GM21423 (cell line): ENCODE data around the gene ALPP.
"Not testable (repeated sequence)": the region's sequence is repeated elsewhere in the genome, so short reads cannot be mapped to it uniquely, and the experiment has no call there.

Experiments
- ATAC-seq: cut with Tn5 transposase; IDR thresholded peaks from one replicate; pipeline ENCODE4 v1.9.1; 2021; ENCODE audit warnings: mild to moderate bottlenecking, moderate library complexity; ENCODE audit not compliant: unreplicated experiment

ALPP gene

DNA sequence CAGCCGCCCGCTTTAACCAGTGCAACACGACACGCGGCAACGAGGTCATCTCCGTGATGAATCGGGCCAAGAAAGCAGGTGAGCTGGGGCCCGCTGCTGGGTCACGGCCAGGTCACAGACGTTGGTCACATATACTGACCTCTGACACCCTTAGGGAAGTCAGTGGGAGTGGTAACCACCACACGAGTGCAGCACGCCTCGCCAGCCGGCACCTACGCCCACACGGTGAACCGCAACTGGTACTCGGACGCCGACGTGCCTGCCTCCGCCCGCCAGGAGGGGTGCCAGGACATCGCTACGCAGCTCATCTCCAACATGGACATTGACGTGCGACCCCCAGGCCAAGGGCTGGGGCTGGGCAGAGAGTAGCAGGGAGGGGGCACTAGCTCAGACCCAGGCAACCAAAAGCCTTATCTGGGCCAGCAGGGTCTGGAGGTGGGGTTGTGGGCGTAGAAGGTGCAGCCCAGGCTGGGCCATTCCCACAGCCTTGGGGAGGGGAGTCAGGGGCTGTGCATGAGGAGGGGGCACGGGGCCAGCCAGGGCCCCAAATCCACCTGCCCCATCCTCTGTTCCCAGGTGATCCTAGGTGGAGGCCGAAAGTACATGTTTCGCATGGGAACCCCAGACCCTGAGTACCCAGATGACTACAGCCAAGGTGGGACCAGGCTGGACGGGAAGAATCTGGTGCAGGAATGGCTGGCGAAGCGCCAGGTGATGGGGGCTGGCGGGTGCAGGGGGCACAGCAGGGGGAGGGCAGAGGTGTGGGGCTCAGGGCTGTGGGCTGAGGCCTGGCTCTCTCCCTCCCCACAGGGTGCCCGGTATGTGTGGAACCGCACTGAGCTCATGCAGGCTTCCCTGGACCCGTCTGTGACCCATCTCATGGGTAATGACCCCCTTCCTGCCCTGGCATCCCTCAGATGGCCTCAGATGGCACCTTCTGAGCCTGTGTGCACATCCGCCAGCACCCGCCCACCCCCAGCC lies 1.3 kb downstream of the ALPP start:
- ATAC-seq, result not testable (repeated sequence)

DNA sequence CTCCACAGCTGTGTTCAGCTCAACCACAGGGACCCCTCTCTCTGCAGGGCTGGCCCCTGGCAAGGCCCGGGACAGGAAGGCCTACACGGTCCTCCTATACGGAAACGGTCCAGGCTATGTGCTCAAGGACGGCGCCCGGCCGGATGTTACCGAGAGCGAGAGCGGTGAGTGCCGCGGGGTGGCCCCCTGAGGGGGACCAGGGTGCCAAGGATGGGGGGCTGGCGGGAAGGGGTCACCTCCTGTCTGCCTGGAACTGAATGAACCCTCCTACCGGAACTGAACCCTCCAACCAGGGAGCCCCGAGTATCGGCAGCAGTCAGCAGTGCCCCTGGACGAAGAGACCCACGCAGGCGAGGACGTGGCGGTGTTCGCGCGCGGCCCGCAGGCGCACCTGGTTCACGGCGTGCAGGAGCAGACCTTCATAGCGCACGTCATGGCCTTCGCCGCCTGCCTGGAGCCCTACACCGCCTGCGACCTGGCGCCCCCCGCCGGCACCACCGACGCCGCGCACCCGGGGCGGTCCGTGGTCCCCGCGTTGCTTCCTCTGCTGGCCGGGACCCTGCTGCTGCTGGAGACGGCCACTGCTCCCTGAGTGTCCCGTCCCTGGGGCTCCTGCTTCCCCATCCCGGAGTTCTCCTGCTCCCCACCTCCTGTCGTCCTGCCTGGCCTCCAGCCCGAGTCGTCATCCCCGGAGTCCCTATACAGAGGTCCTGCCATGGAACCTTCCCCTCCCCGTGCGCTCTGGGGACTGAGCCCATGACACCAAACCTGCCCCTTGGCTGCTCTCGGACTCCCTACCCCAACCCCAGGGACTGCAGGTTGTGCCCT lies 2.9 kb downstream of the ALPP start:
- ATAC-seq, result not testable (repeated sequence)

DNA sequence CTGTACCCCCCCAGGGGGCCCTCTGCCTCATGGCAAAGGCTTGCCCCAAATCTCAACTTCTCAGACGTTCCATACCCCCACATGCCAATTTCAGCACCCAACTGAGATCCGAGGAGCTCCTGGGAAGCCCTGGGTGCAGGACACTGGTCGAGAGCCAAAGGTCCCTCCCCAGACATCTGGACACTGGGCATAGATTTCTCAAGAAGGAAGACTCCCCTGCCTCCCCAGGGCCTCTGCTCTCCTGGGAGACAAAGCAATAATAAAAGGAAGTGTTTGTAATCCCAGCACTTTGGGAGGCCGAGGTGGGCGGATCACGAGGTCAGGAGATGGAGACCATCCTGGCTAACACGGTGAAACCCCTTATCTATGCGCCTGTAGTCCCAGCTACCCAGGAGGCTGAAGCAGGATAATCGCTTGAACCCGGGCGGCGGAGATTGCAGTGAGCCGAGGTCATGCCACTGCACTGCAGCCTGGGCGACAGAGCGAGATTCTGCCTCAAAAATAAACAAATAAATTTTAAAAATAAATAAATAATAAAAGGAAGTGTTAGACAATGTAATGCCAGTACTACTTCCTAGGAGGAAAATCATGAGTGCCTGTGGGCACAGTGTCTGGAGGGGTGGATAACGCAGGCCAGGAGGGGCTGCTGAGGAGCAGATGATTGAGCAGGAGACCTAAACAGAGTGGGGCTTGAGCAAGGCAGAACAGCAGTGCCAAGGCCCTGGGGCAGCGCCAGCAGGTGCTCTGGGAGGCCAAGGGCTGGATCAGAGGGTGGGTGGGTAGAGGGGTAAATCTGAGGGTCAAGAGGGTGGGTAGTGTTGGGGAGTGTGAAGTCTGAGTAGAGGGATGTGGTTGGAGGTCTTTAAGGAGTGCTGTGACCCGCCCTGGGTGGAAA lies 4.0 kb downstream of the ALPP start:
- ATAC-seq, result no peak

DNA sequence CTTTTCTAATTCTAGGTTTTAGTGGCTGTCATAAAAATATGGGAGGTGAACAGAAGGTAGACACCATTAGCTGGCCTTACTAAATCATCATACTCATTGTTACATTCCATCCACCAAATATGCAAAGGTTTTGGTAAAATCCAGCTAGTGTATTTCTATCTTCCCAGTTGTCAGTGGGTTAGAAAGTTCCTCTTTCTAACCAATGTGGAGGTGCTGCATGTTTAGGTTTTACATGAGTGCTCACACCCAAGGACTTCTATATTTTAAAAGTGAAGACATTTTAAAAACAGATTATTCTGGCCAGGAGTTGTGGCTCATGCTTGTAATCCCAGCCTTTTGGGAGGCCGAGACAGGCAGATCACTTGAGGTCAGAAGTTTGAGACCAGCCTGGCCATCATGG lies 5.9 kb downstream of the ALPP start:
- ATAC-seq, result no peak

DNA sequence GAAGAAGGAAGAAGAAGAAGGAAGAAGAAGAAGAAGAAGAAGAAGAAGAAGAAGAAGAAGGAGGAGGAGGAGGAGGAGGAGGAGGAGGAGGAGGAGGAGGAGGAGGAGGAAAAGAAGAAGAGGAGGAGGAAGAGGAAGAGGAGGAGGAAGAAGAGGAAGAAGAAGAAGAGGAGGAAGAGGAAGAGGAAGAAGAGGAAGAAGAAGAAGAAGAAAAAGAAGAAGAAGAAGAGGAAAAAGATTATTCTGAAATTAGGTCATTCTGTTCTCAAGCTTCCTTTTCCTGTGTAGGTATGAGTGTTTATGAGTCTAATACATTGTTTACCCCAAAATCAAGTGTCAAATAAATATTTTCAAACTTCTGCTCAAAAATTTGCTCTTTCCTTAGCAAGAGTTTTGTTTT lies 6.5 kb downstream of the ALPP start:
- not testable (repeated sequence) for ATAC-seq

DNA sequence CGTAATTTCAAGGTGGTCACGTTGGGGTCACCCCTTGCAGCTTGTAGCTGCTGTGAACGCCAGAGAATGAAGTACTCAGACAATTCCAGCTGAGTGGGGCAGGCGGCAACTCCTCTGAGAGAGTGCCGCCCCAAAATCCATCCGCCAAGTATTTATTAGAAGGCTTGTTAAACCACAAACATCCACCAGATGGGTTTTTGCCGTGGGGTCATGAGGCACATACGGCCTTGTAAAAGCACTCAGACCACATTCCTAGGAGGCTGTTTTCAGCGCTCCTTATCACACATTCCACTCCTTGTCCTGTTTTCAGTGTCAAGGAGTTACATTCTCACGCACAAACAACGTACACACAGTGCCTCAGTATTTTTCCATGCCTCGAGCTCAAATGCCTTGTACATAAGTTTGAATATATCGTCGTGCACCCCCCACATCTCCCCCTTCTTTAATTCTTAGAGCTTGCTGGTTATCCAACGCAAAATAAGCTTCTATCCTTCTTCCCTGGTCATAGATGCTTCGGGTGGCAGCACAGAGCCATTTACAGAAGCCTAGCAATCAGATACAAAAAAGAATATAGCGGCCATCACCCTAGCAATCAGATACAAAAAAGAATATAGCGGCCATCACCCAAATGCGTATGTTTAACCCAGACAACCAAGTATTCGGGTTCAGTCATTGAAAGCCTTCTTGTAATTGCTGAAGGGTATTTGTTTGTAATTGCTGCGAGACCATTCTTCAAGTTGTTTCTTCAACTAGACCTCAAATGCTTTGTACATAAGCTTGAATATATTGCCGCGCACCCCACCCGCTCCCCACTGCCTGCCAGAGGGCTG lies 7.3 kb downstream of the ALPP start:
- no peak for ATAC-seq

DNA sequence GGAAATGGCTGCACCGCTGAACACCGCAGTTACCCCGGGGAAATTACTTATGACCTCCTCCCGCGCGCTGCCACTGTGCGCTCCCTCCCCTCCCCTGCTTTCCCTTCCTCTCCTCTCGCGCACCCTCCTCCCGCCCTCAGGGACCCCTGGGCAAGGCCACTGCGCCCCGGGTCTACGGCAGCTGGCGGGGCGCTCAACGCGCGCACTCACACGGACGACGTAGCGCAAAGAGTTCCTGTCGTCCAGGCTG lies 7.9 kb downstream of the ALPP start:
- ATAC-seq, result no peak

DNA sequence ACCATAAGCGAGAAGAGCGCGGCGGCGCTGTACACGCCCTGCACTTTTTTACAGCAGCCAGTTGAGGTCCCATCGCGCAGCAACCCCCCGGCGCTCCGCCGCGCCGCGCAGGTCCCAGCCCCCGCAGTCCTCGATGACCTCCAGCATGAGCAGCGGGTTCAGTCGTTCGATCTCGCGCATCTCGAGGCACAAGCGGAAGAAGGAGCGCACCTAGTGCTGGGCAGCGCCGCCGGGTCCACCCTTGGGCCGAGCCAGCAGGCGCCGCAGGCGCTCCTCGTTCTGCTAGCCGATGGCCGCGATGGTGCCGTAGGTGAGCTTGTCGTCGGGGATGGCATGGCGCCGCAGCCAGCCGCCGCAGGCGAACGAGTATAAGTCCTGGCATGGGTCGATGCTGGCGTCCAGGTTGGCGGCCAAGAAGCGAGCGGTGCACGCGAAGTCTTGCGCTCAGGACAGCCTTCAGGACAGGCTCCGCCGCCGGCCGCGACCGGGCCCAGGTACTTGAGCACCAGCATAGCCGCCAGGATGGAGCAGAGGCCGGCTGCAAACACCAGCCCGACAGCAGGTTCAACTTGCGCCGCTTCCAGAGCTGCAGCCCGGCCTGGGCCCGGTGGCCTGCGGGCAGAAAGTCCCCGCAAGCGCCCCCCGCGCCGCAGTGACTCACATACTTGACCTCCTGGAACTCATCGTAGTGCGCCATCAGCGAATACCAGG lies 8.3 kb downstream of the ALPP start:
- ATAC-seq, result no peak

DNA sequence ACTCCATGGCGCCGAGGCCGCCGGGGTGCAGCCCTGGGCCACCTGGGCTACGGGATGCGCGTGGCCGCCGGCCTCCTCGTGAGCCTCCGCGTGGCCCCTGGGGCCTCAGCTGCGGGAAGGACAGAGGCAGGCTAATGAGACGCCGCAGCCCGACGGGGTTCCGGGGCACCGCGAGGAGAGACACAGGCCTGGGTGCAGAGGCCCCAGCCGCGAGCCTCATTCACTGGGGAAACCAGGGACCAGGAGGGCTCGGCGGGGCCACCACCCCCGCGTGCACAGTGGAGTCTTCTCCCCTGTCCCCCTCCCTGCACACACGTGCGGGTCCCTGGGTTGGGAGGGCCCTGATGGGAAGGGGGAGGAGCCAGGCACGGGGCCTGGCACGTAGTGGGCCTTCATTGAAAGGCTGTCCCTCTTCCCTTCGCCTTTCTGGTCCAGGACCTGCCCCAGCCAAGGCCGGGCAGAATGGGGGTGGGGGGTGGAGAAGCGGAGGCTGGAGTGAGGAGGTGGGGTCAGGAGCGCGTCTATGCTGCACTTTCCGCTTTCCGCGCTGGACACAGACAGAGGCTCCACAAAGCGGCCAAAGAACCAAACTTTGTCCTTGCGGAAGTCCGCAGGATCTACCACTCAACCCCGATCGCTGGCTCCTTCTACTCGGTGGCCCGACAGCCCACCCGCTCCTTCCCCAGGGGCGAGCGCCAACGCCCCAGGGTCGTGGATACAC lies 9.1 kb downstream of the ALPP start:
- no peak for ATAC-seq

DNA sequence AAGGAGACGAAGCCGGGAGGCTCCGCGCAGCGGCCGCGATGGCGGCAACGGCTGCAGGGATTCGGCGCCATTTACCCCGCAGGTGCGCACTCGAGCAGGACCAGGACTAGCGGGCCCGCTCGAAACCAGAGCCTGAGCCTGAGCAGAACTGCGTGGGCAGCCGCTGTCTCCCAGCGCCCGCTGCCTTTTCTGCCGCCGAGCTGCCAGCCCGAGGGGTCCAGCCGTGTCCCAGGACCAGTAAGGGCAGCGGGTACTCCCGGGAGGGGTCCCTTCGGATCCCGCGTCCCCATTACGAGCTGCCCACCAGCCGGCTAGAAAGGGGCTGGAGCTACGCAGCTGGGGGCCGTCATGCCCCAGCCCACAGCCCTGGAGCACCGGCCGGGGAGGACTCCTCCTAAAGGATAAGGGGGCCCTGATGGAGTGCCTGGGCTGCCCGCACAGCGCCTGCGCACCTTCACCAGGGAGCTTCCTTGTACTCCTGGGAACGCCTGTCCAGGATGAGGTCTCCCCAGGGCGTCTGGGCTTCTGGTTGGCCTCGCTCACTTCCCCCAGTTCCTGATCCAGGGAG lies 9.9 kb downstream of the ALPP start:
- ATAC-seq, result no peak

DNA sequence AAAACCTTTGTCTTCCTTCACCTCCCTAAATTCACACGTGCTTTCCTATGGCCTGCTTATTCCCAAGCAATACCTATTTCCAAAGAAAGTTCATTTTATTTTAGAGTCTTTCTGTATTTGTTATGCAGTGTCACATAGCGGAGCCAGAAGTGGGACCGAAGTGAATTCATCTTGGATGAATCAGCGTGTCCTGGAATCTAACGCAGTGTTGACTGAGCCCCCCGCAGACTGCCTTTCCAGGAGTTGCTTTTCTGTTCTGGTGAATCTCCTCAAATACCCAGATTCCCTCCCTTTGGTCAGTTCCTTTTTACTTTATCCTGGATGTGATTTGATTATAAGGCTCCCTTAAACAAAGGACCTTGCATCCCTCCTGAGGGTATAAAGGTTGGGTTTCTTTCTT lies 10.8 kb downstream of the ALPP start:
- ATAC-seq, result no peak

DNA sequence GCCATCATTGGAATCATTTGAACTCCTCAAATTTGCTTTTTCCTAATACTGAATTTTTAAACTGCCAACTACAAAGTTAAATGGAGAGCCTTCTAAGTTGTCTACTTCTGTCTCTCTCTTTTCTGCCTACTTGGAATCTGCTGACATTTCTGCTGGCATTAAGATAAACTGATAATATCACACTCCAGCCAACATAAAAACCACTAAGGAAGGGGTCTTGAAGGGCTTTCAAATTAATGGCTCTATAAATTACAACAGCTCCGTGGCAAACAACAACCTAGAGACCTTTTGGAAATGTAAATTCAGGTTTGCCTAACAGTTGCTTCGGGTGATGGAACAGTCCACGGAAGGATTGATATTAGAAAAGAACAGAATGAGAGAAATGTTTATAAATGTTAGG lies 12.1 kb downstream of the ALPP start:
- ATAC-seq, result no peak

DNA sequence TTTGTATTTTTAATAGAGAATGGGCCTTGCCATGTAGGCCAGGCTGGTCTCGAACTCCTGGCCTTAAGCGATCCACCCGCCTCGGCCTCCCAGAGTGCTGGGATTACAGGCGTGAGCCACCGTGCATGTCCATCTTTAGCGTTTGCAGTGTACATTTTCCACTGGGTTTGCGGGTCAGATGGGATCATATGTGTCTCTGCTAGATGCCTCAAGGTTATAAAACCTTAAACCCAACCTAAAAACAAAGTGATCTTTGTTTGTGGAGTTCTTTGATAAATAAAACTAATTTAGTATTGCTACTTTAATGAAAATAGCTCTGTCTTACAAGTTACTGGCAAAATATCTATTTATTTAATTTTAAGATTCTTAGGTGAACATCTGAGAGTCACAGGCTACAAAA lies 15.0 kb downstream of the ALPP start:
- ATAC-seq, result no peak

DNA sequence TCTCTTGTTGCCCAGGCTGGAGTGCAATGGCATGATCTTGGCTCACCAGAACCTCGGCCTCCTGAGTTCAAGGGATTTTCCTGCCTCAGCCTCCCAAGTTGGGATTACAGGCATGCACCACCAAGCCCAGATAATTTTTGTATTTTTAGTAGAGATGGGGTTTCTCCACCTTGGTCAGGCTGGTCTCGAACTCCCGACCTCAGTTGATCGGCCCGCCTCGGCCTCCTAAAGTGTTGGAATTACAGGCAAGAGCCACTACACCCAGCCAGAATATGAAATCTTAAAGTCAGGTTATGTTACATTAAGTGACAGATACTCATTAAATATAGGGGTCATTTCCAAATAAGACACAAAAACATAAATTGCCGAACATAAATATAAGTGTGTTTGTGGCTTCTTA lies 15.9 kb downstream of the ALPP start:
- ATAC-seq, result not testable (repeated sequence)

DNA sequence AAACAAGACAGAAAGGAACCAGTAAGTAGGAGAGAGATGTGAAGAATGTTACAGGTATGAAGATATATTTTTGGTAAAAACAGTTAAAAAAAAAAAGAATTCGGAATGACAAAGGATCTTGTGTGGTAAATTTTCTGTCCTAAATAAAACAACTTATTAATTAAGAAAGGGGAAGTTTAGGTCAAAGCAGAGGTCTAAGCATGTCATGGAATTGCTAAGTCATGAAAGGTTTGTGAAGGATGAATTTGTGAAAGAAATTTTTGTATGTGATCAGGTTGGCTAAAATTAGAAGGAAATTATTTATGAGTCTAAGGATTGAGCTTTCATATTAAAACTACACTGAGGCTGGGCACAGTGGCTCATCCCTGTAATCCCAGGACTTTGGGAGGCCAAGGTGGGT lies 17.0 kb downstream of the ALPP start:
- ATAC-seq, result no peak

DNA sequence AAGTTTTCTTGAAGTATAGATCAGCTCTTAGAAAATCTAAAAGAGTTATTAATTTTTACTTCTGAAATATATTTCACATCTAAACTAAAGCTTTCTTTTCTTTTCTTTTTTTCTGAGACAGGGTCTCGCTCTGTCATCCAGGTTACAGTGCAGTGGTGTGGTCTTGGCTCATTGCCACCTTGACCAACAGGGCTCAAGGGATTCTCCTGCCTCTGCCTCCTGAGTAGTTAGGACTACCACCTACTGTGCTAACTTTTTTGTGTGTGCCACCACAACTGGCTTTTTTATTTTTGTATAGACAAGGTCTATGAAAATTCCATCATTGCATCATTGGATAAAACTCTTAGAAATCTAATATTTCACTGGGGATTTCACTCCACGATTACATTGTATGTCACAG lies 18.1 kb downstream of the ALPP start:
- no peak for ATAC-seq

DNA sequence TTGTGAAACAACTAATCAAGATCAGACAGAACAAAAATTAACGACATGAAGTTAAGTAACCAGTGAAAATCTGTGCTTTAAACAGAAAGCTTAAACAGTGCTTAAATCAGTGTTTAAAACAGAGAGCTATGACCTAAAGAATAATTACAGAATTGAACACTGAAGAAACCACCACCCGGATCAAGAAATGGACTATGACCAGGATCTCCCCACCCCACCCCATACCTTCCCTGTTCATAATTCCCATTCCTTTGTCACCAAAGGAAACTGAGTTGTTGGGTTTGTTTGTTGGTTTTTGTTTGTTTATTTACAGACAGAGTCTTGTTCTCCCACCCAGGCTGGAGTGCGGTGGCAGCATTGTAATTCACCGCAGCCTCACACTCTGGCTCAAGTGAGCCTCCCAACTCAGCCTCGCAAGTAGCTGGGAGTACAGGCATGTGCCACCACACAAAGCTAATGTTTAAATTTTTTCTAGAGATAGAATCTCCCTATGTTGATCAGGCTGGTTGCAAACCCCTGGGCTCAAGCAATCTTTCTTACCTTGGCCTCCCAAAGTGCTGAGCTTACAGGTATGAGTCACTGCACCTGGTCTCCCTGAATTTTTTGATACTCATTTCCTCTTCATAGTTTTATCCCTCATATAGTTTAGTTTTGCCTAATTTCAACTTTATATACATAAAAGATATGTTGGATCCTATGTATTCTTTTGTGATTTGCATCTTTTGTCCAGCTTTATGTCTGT lies 19.9 kb downstream of the ALPP start:
- ATAC-seq, result no peak
